Keratinocyte (primary cell): Measurements from ENCODE around the gene KCNT2. TPM values are rescaled to one million over a fixed set of nuclear protein-coding genes. Genes with fewer than 3 reads are reported as not detected.
"Not testable (repeated sequence)": the region's sequence is repeated elsewhere in the genome, so short reads cannot be mapped to it uniquely, and the experiment has no call there.

Experiments
- DNase-seq: peaks from one replicate; pipeline ENCODE4 v3.0.0-alpha.2; 2011; ENCODE audit warnings: low read depth, missing footprints, low spot score
- FAIRE-seq: peaks from 2 replicates; lab custom pipeline; 2011; peaks lifted over from hg19 to GRCh38; lab: Jason Lieb, UNC
- H2AFZ ChIP-seq: 2 replicates; pipeline ENCODE4 v1.6.0; 2012; ENCODE audit warnings: low read length, control low read depth, inconsistent platforms; ENCODE audit not compliant: control insufficient read depth
- H3K27ac ChIP-seq: 2 replicates; pipeline ENCODE4 v1.5.1; 2011; ENCODE audit warnings: low read length; ENCODE audit not compliant: control insufficient read depth, insufficient read depth
- H3K27me3 ChIP-seq: 3 replicates; pipeline ENCODE4 v1.6.0; 2011; ENCODE audit warnings: low read length; ENCODE audit not compliant: control insufficient read depth, insufficient read depth; ENCODE audit errors: extremely low read depth
- H3K36me3 ChIP-seq, 2 experiments: 2 replicates in 1 of 2; 3 replicates in 1 of 2; pipeline ENCODE4 v1.5.1; 2011; ENCODE audit warnings: low read length in 2 of 2, mild to moderate bottlenecking in 1 of 2; ENCODE audit not compliant: control insufficient read depth in 2 of 2, insufficient read depth in 2 of 2; ENCODE audit errors: extremely low read depth in 1 of 2
- H3K4me1 ChIP-seq: 3 replicates; pipeline ENCODE4 v1.5.1; 2011; ENCODE audit warnings: low read length; ENCODE audit not compliant: control insufficient read depth, insufficient read depth; ENCODE audit errors: extremely low read depth
- H3K4me2 ChIP-seq: 3 replicates; pipeline ENCODE4 v1.6.0; 2011; ENCODE audit warnings: low read depth, low read length; ENCODE audit not compliant: control insufficient read depth, insufficient read depth; ENCODE audit errors: extremely low read depth
- H3K4me3 ChIP-seq, 3 experiments: fragments of 200-600 bp in 1 of 3; sonication (generic) in 1 of 3; 2 replicates in 2 of 3; 3 replicates in 1 of 3; pipeline ENCODE4 v1.5.1; 2011 to 2016; ENCODE audit warnings: low read length in 3 of 3, mild to moderate bottlenecking in 3 of 3, control low read depth in 2 of 3, inconsistent platforms in 1 of 3, low read depth in 1 of 3, mixed read lengths in 1 of 3, mixed run types in 1 of 3, moderate library complexity in 1 of 3; ENCODE audit not compliant: control insufficient read depth in 2 of 3, insufficient read depth in 2 of 3; ENCODE audit errors: extremely low read depth in 1 of 3
- H3K79me2 ChIP-seq: 2 replicates; pipeline ENCODE4 v1.6.0; 2012; ENCODE audit warnings: low read length; ENCODE audit not compliant: control insufficient read depth, insufficient read depth
- H3K9ac ChIP-seq: 3 replicates; pipeline ENCODE4 v1.6.0; 2011; ENCODE audit warnings: low read length; ENCODE audit not compliant: control insufficient read depth, insufficient read depth; ENCODE audit errors: extremely low read depth
- H3K9me1 ChIP-seq: 3 replicates; pipeline ENCODE4 v1.6.0; 2011; ENCODE audit warnings: low read length; ENCODE audit not compliant: control insufficient read depth, insufficient read depth; ENCODE audit errors: extremely low read depth
- H3K9me3 ChIP-seq: 2 replicates; pipeline ENCODE4 v1.5.1; 2012; ENCODE audit warnings: low read depth, low read length; ENCODE audit not compliant: control insufficient read depth
- H4K20me1 ChIP-seq: 3 replicates; pipeline ENCODE4 v1.6.0; 2011; ENCODE audit warnings: low read length; ENCODE audit not compliant: control insufficient read depth, insufficient read depth; ENCODE audit errors: extremely low read depth
- EZH2 ChIP-seq: IDR thresholded peaks from one replicate; pipeline ENCODE4 v1.6.1; 2012; ENCODE audit warnings: inconsistent platforms, mild to moderate bottlenecking, low read length, moderate library complexity
- dilution Hi-C: fragments of 300-500 bp; cut with MboI; formaldehyde crosslinking; loops from one replicate; pipeline ENCODE4 v1.7.0; 2020; ENCODE audit warnings: low sequenced_read_pairs; ENCODE audit not compliant: extremely low pct_ligation_motif_present
- polyA plus RNA-seq, 5 experiments: library from polyadenylated mRNA; depleted of rRNA in 3 of 5; stranded (reverse) in 3 of 5; stranded (forward) in 1 of 5; unstranded in 1 of 5; fragments of >200 nt; gene quantifications; 1 replicate in 1 of 5; 2 replicates in 3 of 5; 3 replicates in 1 of 5; pipeline versions ENCODE4 v1.2.1 to v1.2.3, GENCODE V29; 2011 to 2012; ENCODE audit warnings: missing spikeins in 2 of 5, low read depth in 1 of 5, low replicate concordance in 1 of 5
- TF ChIP-seq, protein P1 (sequence below), 3 experiments: IDR thresholded peaks in 1 of 3; conservative IDR thresholded peaks in 1 of 3; optimal IDR thresholded peaks in 1 of 3; 2 replicates in 2 of 3; 3 replicates in 1 of 3; pipeline versions ENCODE3 to v1.5.1; 2011; ENCODE audit warnings: low read length in 3 of 3, mild to moderate bottlenecking in 3 of 3, moderate library complexity in 2 of 3, control low read depth in 1 of 3, inconsistent platforms in 1 of 3; ENCODE audit not compliant: insufficient read depth in 2 of 3; ENCODE audit errors: extremely low read depth in 1 of 3

KCNT2 gene
- polyA plus RNA-seq, 1 donor (not counting 4 experiments of a cell fraction or from before 2014, with no cell fraction given): not detected

DNA sequence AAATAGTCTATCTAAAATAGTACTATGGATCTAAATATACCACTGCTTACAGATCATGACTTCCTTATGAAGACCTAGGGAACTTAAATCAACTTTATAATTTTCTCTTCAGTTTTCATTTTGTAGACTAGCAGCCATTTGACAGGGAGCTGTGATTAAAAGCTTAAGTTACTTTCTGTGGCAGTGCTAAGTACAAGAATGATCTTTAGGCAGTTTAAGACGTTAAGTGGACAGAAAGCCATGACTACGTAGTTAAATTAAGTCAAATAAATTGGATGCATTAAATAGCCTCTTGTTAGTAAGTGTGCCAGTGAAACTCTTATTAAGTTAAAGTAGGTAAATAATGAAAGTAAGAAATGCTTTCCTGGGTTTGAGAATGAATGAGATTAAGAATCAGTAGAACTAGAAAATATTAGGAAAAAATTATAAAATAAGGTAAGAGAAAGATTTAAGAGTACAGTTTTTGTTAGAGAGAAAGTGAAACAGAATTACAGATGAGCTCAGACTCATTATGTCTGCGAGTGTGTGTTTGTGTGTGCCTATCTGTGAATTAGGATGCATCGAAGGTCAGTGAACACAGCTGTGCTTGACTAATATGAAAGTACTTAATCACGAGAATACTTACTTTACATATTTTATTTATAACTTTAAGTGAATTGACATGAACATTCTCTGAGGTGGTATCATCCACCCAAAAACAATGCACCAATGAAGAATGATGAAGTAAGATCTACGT, 336.9 kb downstream of the KCNT2 start:
- H3K9me3 ChIP-seq: no peaks in the 10 kb centered on the region
- H3K4me1 ChIP-seq: no peaks in the 10 kb centered on the region
- no peak overlapping the region for H3K4me3 ChIP-seq
- H3K9ac ChIP-seq: no peak overlapping the region
- TF ChIP-seq, protein P1, sequence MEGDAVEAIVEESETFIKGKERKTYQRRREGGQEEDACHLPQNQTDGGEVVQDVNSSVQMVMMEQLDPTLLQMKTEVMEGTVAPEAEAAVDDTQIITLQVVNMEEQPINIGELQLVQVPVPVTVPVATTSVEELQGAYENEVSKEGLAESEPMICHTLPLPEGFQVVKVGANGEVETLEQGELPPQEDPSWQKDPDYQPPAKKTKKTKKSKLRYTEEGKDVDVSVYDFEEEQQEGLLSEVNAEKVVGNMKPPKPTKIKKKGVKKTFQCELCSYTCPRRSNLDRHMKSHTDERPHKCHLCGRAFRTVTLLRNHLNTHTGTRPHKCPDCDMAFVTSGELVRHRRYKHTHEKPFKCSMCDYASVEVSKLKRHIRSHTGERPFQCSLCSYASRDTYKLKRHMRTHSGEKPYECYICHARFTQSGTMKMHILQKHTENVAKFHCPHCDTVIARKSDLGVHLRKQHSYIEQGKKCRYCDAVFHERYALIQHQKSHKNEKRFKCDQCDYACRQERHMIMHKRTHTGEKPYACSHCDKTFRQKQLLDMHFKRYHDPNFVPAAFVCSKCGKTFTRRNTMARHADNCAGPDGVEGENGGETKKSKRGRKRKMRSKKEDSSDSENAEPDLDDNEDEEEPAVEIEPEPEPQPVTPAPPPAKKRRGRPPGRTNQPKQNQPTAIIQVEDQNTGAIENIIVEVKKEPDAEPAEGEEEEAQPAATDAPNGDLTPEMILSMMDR (optimal IDR thresholded peaks at IDR 0.05 in 1 of 3, IDR thresholded peaks at IDR 0.05 in 1 of 3, conservative IDR thresholded peaks at IDR 0.05 in 1 of 3; ENCODE audit: extremely low read depth in 1 of 3, insufficient read depth in 2 of 3, low read length in 3 of 3): no peak
- no peak for TF ChIP-seq EZH2
- H3K27me3 ChIP-seq: no peaks in the 10 kb centered on the region
- dilution Hi-C loops: no loop called here
- no peak overlapping the region for H2AFZ ChIP-seq
- no peak for FAIRE-seq
- H3K9me1 ChIP-seq: no peaks in the 10 kb centered on the region
- H3K27ac ChIP-seq: no peak overlapping the region
- H3K36me3 ChIP-seq: no peaks in the 10 kb centered on the region
- no peaks in the 10 kb centered on the region for H4K20me1 ChIP-seq
- DNase-seq: no peak
- no peak overlapping the region for H3K4me2 ChIP-seq
- no peaks in the 10 kb centered on the region for H3K79me2 ChIP-seq

DNA sequence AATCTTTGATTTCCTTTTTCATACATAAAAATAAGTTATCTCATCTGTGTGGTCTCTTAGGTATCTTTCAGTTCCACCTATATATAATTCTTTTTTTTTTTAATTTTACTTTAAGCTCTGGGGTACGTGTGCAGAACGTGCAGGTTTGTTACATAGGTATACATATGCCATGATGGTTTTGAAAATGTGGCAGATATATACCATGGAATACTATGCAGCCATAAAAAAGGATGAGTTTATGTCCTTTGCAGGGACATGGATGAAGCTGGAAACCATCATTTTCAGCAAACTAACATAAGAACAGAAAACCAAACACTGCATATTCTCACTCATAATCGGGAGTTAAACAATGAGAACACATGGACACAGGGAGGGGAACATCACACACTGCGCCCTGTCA, 345.2 kb downstream of the KCNT2 start:
- H3K27me3 ChIP-seq, FAIRE-seq, H3K79me2 ChIP-seq, H3K4me2 ChIP-seq, H3K9me1 ChIP-seq, dilution Hi-C loops, H4K20me1 ChIP-seq, H3K9me3 ChIP-seq, H3K36me3 ChIP-seq, DNase-seq, H3K9ac ChIP-seq, H2AFZ ChIP-seq, H3K27ac ChIP-seq, H3K4me3 ChIP-seq, H3K4me1 ChIP-seq: not testable (repeated sequence)

DNA sequence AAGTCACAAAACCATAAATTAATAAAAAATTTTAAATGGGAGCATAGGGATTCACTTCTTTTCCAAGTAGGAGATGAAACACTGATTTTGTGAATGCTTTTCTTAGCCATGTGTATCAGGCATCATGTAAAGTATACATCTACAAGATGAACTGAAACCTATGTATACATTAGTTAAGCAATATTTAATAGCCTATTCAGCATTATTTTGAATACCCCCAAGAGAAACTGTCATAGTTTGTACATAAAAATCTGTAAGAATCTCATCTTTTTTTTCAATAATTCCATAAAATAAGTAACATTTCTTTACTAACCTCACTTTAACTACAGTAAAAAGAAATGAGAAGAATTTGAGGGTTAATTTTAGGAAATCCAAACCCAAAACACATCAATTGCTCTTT, 348.0 kb downstream of the KCNT2 start:
- Histone ChIP-seq H4K20me1 (no peaks in the 10 kb centered on the region), H2AFZ (no peak overlapping the region), H3K27me3 (no peaks in the 10 kb centered on the region), H3K27ac (no peak overlapping the region), H3K4me3 (no peak overlapping the region), H3K9ac (no peak overlapping the region), H3K36me3 (no peaks in the 10 kb centered on the region), H3K9me1 (no peaks in the 10 kb centered on the region), H3K79me2 (no peaks in the 10 kb centered on the region), H3K9me3 (no peaks in the 10 kb centered on the region), H3K4me2 (no peak overlapping the region), H3K4me1 (no peaks in the 10 kb centered on the region)
- no peak for TF ChIP-seq EZH2
- TF ChIP-seq, protein P1 (optimal IDR thresholded peaks at IDR 0.05 in 1 of 3, IDR thresholded peaks at IDR 0.05 in 1 of 3, conservative IDR thresholded peaks at IDR 0.05 in 1 of 3; ENCODE audit: extremely low read depth in 1 of 3, insufficient read depth in 2 of 3, low read length in 3 of 3): no peak
- DNase-seq (no peak), FAIRE-seq (no peak)
- dilution Hi-C loops: no loop called here
